CD4-positive, alpha-beta T cell treated with Interleukin-21 for 1 hour (primary cell): ENCODE data around the gene AUTS2.
"Not testable (repeated sequence)": the region's sequence is repeated elsewhere in the genome, so short reads cannot be mapped to it uniquely, and the experiment has no call there.

Experiments
- DNase-seq: peaks from one replicate; pipeline ENCODE4 v3.0.0-alpha.2; 2020

Gene AUTS2

GRCh38 chr7:69768986-69769595, 170.8 kb downstream of the AUTS2 start:
- no peak for DNase-seq

GRCh38 chr7:69769826-69770225, 171.6 kb downstream of the AUTS2 start:
- no peak for DNase-seq

- DNase-seq, result no peak
Observed at GRCh38 chr7:69770613-69771012, 172.3 kb downstream of the AUTS2 start.

GRCh38 chr7:69772718-69773436, 174.6 kb downstream of the AUTS2 start:
- no peak for DNase-seq

- no peak for DNase-seq
Observed at GRCh38 chr7:69773535-69774225, 175.4 kb downstream of the AUTS2 start.

GRCh38 chr7:69775231-69775771, 177.0 kb downstream of the AUTS2 start:
- no peak for DNase-seq

GRCh38 chr7:69776611-69777010, 178.3 kb downstream of the AUTS2 start:
- DNase-seq, result no peak

- no peak for DNase-seq
Observed at GRCh38 chr7:69778138-69778537, 179.9 kb downstream of the AUTS2 start.

GRCh38 chr7:69780379-69780778, 182.1 kb downstream of the AUTS2 start:
- no peak for DNase-seq

- DNase-seq, result no peak
Observed at GRCh38 chr7:69781412-69781846, 183.2 kb downstream of the AUTS2 start.

- DNase-seq, result no peak
Observed at GRCh38 chr7:69782917-69783684, 184.8 kb downstream of the AUTS2 start.

GRCh38 chr7:69786130-69786529, 187.9 kb downstream of the AUTS2 start:
- DNase-seq, result not testable (repeated sequence)

GRCh38 chr7:69786730-69787395, 188.6 kb downstream of the AUTS2 start:
- DNase-seq, result no peak

GRCh38 chr7:69787736-69788431, 189.6 kb downstream of the AUTS2 start:
- DNase-seq, result no peak

GRCh38 chr7:69789563-69789962, 191.3 kb downstream of the AUTS2 start:
- no peak for DNase-seq

GRCh38 chr7:69790977-69791724, 192.9 kb downstream of the AUTS2 start:
- no peak for DNase-seq

- DNase-seq, result no peak
Observed at GRCh38 chr7:69791739-69792138, 193.5 kb downstream of the AUTS2 start.

- no peak for DNase-seq
Observed at GRCh38 chr7:69795932-69796331, 197.7 kb downstream of the AUTS2 start.

- no peak for DNase-seq
Observed at GRCh38 chr7:69796416-69796815, 198.1 kb downstream of the AUTS2 start.

- no peak for DNase-seq
Observed at GRCh38 chr7:69799048-69799697, 200.9 kb downstream of the AUTS2 start.
